Activated CD4-positive, alpha-beta memory T cell treated with anti-CD3 and anti-CD28 coated beads for 36 hours (primary cell): ENCODE data around the gene CNN1. TPM values are rescaled to one million over a fixed set of nuclear protein-coding genes. Genes with fewer than 3 reads are reported as not detected.
"Not testable (repeated sequence)": the region's sequence is repeated elsewhere in the genome, so short reads cannot be mapped to it uniquely, and the experiment has no call there.

ENCODE experiments used
- CTCF ChIA-PET: fragments of 350-600 bp; sonication (Branson Sonifier 250); formaldehyde crosslinking; loops from one replicate; lab custom pipeline; 2021; ENCODE audit warnings: antibody characterized with exemption, inconsistent platforms; lab: Charles Lee
- POLR2A ChIA-PET: fragments of 350-600 bp; sonication (Branson Sonifier 250); formaldehyde crosslinking; loops from one replicate; lab custom pipeline; 2021; ENCODE audit warnings: antibody characterized with exemption; lab: Charles Lee
- DNase-seq: peaks from one replicate; pipeline ENCODE4 v3.0.0-alpha.2; 2020
- H3K27ac Mint-ChIP-seq: one replicate; pipeline ENCODE4 v1.8.0; 2021; ENCODE audit warnings: mixed read lengths
- H3K27me3 Mint-ChIP-seq: one replicate; pipeline ENCODE4 v1.8.0; 2021; ENCODE audit warnings: mixed read lengths
- H3K36me3 Mint-ChIP-seq: one replicate; pipeline ENCODE4 v1.8.0; 2021; ENCODE audit warnings: mixed read lengths
- H3K4me1 Mint-ChIP-seq: one replicate; pipeline ENCODE4 v1.8.0; 2021; ENCODE audit warnings: low read depth, mixed read lengths
- H3K4me3 Mint-ChIP-seq: one replicate; pipeline ENCODE4 v1.8.0; 2021; ENCODE audit warnings: mild to moderate bottlenecking, mixed read lengths
- H3K9me3 Mint-ChIP-seq: one replicate; pipeline ENCODE4 v1.8.0; 2021; ENCODE audit warnings: mixed read lengths
- intact Hi-C: fragments of 100-400 bp; cut with micrococcal nuclease; formaldehyde crosslinking; loops from one replicate; pipeline ENCODE4 v1.15.1; 2023
- total RNA-seq, 2 experiments: library from RNA; stranded (reverse); gene quantifications; one replicate each; pipeline ENCODE4 v1.2.3, GENCODE V29; 2021

CNN1 gene
- total RNA-seq, 2 experiments from 2014 or later = not detected

DNA sequence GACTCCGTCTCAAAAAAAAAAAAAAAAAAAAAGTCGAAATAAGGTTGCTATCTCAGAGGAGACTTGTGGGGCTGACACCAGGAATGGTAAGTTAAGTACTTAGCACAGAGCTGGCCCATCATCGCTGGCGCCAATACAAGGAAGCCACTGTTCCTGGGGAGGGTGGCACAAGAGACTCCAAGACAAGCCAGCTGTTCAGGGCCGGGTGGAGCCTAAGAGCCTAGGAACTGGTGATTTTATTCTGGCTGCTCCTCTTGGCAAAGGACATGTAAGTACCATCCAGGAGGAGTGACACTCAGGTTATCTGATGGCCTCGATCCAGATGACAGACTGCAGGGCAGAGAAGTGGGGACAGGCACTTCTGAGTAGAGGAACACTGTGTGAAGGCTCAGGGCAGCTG lies 16.6 kb downstream of the CNN1 start:
- Mint-ChIP-seq H3K9me3 (no peaks in the 10 kb centered on the region), H3K27ac (no peak overlapping the region), H3K4me1 (peaks cover 34% of the 10 kb centered on the region), H3K4me3 (no peak overlapping the region), H3K27me3 (no peaks in the 10 kb centered on the region), H3K36me3 (peaks cover 17% of the 10 kb centered on the region)
- POLR2A ChIA-PET = no interaction called here
- CTCF ChIA-PET = interaction anchor here (1.9 kb wide), 1 partner anchor 19 kb away, joined by 7 read pairs; no protein-coding TSS in a partner anchor
- intact Hi-C loops = no loop called here
- no peak for DNase-seq

DNA sequence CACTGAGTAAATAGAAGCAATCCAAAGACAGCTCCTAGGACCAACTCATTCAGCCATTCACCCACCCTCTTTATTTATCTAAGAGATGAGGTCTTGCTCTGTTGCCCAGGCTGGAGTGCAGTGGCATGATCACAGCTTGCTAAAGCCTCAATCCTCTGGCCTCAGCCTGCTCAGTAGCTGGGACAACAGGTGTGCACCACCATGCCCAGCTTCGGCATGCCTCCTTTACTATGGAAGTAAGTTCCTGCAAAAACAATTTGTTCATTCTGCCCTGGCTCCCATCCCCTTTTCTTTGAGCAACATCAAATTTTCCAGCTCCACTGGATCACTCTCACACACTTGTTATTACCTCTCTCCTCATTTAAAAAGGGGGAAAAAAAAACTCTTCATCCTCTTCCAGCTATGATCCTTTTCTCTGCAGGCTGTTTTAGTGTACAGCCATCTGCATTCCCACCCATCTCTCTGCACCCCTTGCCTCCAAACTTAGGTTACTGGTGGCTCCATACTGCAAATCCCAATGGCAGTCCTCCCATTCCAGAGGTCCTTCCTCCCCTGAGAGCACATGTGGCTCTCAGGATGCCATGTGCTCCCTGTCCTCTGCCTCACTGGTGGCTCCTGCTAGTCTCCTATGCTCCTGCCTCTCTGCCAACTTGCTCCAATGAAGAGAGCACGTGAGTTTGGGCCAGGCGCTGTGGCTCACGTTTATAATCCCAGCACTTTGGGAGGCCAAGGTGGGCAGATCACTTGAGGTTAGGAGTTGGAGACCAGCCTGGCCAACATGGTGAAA lies 18.2 kb downstream of the CNN1 start:
- intact Hi-C loops = no loop called here
- no peaks in the 10 kb centered on the region for H3K27me3 Mint-ChIP-seq
- peaks cover 17% of the 10 kb centered on the region for H3K36me3 Mint-ChIP-seq
- ChIA-PET POLR2A (no interaction called here), CTCF (interaction anchor here (0.7 kb wide), 1 partner anchor 28 kb away, joined by 3 read pairs; no protein-coding TSS in a partner anchor)
- H3K27ac Mint-ChIP-seq = peak overlapping the region; percentile 43
- H3K4me1 Mint-ChIP-seq = peaks cover 43% of the 10 kb centered on the region
- H3K9me3 Mint-ChIP-seq = no peaks in the 10 kb centered on the region
- H3K4me3 Mint-ChIP-seq = peak overlapping the region; percentile 39
- DNase-seq = no peak

DNA sequence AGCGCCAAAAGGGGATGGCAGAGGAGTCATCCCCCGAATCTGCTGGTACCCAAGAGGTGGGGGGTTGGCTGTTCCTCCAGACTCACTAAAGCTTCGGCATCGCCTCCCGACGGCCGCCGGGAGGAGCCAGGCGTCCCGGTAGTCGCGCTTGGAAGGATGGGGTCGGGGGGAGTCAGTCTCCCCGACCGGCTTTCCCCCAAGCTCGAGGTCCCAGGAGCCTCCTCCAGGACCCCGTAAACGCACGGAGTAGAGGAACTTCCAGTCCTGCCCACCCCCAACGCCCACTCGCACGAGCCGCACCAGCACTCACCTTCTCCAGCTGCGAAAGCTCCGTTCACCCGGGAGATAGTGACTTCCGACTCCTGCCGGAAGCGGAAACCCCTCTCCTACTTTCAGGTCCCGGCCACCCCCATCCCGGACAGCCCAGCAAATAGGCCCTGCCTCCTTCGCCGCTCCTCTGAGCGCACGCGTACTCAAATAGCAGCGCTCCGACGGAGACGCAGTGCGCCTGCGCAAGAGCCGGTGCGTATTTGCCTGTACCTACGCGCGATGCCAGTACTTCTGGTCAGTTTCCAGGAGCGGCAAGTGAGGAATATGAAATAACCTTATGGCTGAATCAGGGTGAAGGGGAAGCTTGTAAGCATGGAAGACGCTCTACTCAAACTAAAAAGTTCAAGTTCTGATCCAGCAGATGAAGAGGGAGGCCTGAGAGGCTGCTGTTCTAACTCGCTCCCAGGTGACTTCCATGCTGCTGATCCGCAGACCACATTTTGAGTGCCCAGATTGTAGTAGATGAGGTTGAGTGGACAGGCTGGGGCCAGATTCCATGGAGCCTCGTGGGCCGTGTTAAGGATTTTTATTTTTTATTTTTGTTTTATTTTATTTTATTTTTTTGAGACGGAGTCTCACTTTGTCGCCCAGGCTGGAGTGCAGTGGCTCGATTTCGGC lies 20.5 kb downstream of the CNN1 start, which contains the start of gene ELOF1:
TSS of gene ELOF1 (minus strand) at position 350 of the 948 bp plus-strand sequence. CDS start 4,883 bp downstream, outside the sequence.
- peaks cover 43% of the 10 kb centered on the region for H3K4me1 Mint-ChIP-seq
- no peaks in the 10 kb centered on the region for H3K27me3 Mint-ChIP-seq
- CTCF ChIA-PET = interaction anchor here (0.5 to 3.8 kb wide), 11 partner anchors 19 to 114 kb away, joined by 3 to 40 read pairs (median 6); partner anchors contain the start of genes ACP5, CNN1 and ECSIT
- H3K4me3 Mint-ChIP-seq = peak within 1 kb of the TSS; percentile 84
- peaks cover 9% of the 10 kb centered on the region for H3K36me3 Mint-ChIP-seq
- intact Hi-C loops = loop anchor here (1.0 to 2.0 kb wide), 3 partner anchors 30 to 54 kb away; partner anchors contain the start of genes ECSIT, ZNF627 and ZNF653
- POLR2A ChIA-PET = interaction anchor here (0.5 to 1.3 kb wide), 4 partner anchors 23 to 1354 kb away, joined by 3 to 6 read pairs (median 3); partner anchors contain the start of genes ECSIT and ZNF627
- H3K27ac Mint-ChIP-seq = peak within 1 kb of the TSS; percentile 87
- H3K9me3 Mint-ChIP-seq = no peaks in the 10 kb centered on the region
- peak; percentile 98 for DNase-seq

DNA sequence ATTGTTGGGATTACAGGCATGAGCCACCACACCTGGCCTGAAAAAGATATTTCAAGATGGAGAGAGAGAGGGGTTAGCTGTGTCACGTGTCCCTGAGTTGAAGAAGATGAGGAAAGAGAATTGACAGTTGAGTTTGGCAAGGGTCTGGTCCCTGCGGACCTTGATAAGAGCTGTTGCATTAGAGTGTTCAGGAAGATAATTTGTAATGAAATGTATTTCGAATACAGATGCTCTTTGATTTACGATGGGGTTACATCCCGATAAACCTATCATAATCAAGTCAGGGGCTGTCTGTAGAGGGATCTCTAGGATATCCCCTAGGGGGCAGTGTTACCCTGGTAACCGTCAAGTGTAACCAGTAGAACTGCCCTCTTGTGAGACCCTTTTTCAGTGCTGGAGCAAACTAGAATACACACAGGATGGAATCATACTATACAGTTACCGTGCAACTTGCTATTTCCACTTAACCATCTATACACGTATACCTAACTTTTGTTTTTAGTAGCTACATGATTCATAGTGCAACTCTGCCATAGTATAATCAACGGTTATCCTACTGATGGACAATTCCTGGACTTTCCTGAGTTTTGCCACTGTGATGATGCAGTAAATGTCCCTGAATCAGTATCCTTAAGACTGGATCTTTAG lies 21.9 kb downstream of the CNN1 start:
- intact Hi-C loops = loop anchor here (1.0 kb wide), 2 partner anchors 21 to 27 kb away; no protein-coding TSS in a partner anchor
- Mint-ChIP-seq H3K4me3 (peak overlapping the region; percentile 77), H3K9me3 (no peaks in the 10 kb centered on the region), H3K27ac (peak overlapping the region; percentile 81), H3K27me3 (no peaks in the 10 kb centered on the region), H3K36me3 (peaks cover 7% of the 10 kb centered on the region), H3K4me1 (peaks cover 37% of the 10 kb centered on the region)
- CTCF ChIA-PET = interaction anchor here (0.6 to 3.8 kb wide), 9 partner anchors 17 to 935 kb away, joined by 3 to 40 read pairs (median 6); partner anchors contain the start of genes ACP5 and ECSIT
- POLR2A ChIA-PET = interaction anchor here (0.9 to 1.4 kb wide), 2 partner anchors 18 to 32 kb away, joined by 3 to 4 read pairs; partner anchors contain the start of gene ECSIT
- peak; percentile 71 for DNase-seq

DNA sequence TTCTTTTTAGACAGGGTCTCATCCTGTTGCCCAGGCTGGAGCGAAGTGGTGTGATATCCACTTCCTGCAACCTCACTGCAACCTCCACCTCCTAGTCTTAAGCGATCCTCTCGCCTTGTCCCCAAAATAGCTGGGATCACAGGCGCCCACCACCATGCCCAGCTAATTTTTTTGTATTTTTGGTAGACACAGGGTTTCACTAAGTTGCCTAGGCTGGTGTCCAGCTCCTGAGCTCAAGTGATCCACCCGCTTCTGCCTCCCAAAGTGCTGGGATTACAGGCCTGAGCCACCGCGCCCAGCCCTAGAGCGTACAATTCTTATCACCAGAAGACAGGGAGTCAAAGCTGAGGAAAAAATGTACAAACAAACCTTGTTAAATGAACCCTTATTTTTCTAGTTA lies 24.9 kb downstream of the CNN1 start:
- Mint-ChIP-seq H3K36me3 (no peaks in the 10 kb centered on the region), H3K4me1 (peaks cover 21% of the 10 kb centered on the region), H3K9me3 (no peaks in the 10 kb centered on the region), H3K27ac (no peak overlapping the region), H3K4me3 (no peak overlapping the region), H3K27me3 (no peaks in the 10 kb centered on the region)
- ChIA-PET CTCF (interaction anchor here (0.6 to 1.7 kb wide), 5 partner anchors 12 to 1146 kb away, joined by 3 to 5 read pairs (median 3); no protein-coding TSS in a partner anchor), POLR2A (no interaction called here)
- no peak for DNase-seq
- intact Hi-C loops = no loop called here

DNA sequence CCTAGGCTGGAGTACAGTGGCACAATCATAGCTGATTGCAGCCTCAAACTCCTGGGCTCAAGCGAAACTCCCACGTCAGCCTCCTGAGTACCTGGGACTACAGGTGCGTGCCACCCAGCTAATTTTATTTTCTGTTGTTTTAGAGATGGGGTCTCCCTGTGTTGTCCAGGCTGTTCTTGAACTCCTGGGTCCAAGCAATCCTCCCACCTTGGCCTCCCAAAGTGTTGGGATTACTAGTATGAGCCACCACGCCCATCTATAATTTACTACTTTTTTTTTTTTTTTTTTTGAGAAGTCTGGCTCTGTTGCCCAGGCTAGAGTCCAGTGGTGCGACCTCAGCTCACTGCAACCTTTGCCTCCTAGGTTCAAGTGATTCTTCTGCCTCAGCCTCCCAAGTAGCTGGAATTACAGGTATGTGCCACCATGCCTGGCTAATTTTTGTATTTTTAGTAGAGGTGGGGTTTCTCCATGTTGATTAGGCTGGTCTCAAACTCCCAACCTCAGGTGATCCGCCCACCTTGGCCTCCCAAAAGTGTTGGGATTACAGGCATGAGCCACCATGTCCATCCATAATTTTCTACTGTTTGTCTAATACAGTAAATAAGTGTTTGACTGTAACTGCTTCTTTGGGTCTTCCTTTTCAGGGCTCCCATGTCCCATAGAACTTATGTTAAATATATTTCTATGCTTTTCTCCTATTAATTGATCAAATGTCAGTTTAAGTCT lies 25.6 kb downstream of the CNN1 start:
- H3K36me3 Mint-ChIP-seq, intact Hi-C loops, DNase-seq, H3K9me3 Mint-ChIP-seq, POLR2A ChIA-PET, H3K4me3 Mint-ChIP-seq, H3K27me3 Mint-ChIP-seq, H3K27ac Mint-ChIP-seq: not testable (repeated sequence)
- peaks cover 20% of the 10 kb centered on the region for H3K4me1 Mint-ChIP-seq
- CTCF ChIA-PET = interaction anchor here (0.8 to 1.7 kb wide), 3 partner anchors 12 to 28 kb away, joined by 3 to 5 read pairs (median 3); no protein-coding TSS in a partner anchor

DNA sequence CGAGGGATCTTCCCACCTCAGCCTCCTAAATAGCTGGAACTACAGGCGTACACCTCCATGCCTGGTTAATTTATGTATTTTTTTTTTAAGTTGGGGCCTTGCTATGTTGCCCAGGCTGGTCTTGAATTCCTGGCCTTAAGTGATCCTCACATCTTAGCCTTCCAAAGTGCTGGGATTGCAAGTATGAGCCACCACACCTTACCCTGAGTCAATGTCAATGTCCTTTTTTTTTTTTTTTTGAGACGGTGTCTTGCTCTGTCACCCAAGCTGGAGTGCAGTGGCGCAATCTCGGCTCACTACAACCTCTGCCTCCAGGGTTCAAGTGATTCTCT lies 27.0 kb downstream of the CNN1 start:
- H3K27ac Mint-ChIP-seq, DNase-seq, POLR2A ChIA-PET, CTCF ChIA-PET, intact Hi-C loops, H3K9me3 Mint-ChIP-seq, H3K36me3 Mint-ChIP-seq, H3K27me3 Mint-ChIP-seq, H3K4me3 Mint-ChIP-seq: not testable (repeated sequence)
- peaks cover 12% of the 10 kb centered on the region for H3K4me1 Mint-ChIP-seq

DNA sequence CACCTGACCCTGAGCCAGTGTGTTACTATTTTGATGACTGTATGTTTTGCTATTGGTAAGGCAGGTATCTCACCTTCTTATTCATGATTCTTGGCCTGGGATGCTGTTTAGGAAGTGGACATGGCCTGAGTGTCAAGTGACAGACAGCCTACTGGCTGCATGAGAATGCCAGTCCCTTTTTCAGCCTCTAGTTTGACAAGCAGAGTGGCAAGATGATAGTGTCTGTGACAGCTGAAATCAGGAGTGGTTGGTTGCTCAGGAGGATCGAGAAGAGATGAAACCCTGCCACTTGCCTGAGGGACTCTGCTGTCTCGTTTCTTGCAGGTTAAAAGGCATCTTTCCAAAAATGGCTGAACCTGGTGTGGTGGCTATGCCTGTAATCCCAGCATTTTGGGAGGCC lies 27.5 kb downstream of the CNN1 start:
- no peak overlapping the region for H3K4me3 Mint-ChIP-seq
- no peaks in the 10 kb centered on the region for H3K27me3 Mint-ChIP-seq
- ChIA-PET POLR2A (no interaction called here), CTCF (no interaction called here)
- no peaks in the 10 kb centered on the region for H3K36me3 Mint-ChIP-seq
- no peak for DNase-seq
- no peaks in the 10 kb centered on the region for H3K9me3 Mint-ChIP-seq
- intact Hi-C loops = no loop called here
- H3K27ac Mint-ChIP-seq = no peak overlapping the region
- peaks cover 8% of the 10 kb centered on the region for H3K4me1 Mint-ChIP-seq

DNA sequence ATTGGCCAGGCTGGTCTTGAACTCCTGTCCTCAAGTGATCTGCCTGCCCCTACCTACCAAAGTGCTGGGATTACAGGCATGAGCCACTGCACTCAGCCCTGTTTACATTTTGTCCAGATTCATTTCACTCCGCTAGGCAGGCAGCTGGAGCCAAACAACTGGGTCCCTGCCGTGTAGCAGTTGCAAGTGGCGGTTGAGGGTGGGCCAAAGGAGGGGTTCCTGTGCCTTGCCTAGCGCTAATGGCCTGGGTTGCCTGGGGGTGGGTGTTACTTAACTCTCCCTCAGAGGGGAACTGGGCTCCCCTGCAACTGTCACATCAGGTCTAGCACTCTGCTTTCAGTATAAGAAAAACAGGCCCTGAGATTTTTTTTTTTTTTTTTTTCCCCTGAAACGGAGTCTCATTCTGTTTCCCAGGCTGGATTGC lies 31.4 kb downstream of the CNN1 start:
- intact Hi-C loops = no loop called here
- no peaks in the 10 kb centered on the region for H3K27me3 Mint-ChIP-seq

DNA sequence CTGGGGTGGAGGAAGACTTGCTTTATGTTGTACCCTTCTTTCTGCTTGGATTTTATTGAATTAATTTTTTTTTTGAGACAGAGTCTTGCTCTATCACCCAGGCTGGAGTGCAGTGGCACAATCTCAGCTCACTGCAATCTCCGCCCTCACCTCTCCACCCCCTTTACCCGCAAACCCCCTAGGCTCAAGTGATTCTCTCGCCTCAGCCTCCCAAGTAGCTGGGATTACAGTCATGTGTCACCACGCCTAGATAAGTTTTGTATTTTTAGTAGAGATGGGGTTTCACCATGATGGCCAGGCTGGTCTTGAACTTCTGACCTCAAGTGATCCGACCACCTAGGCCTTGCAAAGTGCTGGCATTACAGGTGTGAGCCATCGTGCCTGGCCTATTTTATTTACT lies 34.7 kb downstream of the CNN1 start:
- intact Hi-C loops, H3K27ac Mint-ChIP-seq, DNase-seq, CTCF ChIA-PET, H3K9me3 Mint-ChIP-seq, H3K4me3 Mint-ChIP-seq, H3K36me3 Mint-ChIP-seq, H3K27me3 Mint-ChIP-seq, H3K4me1 Mint-ChIP-seq: not testable (repeated sequence)
- POLR2A ChIA-PET = interaction anchor here (0.6 kb wide), 1 partner anchor 922 kb away, joined by 3 read pairs; no protein-coding TSS in a partner anchor

More for the DNA sequence above, 31.4 kb downstream of the CNN1 start:
- H3K4me3 Mint-ChIP-seq = no peak overlapping the region
- CTCF ChIA-PET = interaction anchor here (1.0 kb wide), 1 partner anchor 18 kb away, joined by 4 read pairs; no protein-coding TSS in a partner anchor
- peaks cover 6% of the 10 kb centered on the region for H3K4me1 Mint-ChIP-seq
- H3K27ac Mint-ChIP-seq = no peak overlapping the region
- no peaks in the 10 kb centered on the region for H3K9me3 Mint-ChIP-seq
- H3K36me3 Mint-ChIP-seq = no peaks in the 10 kb centered on the region
- POLR2A ChIA-PET = no interaction called here
- DNase-seq = no peak
